ENCODE results near the gene WDR18.

DNA sequence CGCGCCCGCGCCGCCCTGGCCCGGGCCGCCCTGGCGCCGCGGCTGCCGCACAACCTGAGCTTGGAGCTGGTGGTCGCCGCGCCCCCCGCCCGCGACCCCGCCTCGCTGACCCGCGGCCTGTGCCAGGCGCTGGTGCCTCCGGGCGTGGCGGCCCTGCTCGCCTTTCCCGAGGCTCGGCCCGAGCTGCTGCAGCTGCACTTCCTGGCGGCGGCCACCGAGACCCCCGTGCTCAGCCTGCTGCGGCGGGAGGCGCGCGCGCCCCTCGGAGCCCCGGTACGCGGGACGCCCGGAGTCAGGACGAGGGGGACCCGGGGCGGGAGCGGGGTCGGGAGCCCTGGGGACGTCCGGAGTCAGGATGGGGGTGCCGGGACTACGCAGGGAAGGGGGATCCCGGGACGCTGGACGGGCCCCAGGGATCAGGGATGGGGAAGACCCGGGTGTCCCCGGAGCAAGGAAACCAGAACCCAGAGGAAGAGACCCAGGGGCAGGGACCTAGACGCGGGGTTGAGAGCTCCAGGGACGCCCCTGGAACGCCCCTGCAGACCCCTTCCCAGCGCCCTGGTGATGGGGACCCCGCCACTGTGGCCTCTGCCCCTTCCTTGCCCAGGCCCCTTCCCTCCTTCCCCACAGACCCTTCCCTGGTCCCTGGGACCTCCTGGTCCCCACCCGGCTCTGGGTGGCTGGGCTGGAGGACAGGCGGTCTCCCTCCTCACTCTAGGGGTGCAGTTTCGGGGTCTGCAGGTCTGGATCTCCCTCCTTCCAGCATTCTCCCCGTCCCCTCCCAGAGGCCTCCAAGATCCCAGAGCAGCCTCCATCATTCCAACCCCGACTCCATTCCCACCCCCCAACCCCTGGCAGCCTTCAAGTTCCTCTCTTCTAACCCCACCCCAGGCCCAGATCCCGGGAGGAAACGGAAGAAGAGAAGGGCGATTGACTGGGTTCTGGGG lies 16.7 kb downstream of the WDR18 start:
- TF ChIP-seq POLR2A (IDR thresholded peaks at IDR 0.05; ENCODE audit: low read length) = no peak
- no peak for TF ChIP-seq GATA1 (IDR thresholded peaks at IDR 0.05; ENCODE audit: low read depth, low read length)
